Fibroblast of villous mesenchyme (primary cell): ENCODE results near the gene ZMYM4. TPM values are rescaled to one million over a fixed set of nuclear protein-coding genes. Genes with fewer than 3 reads are reported as not detected.

Experiments
- DNase-seq: peaks from one replicate; pipeline ENCODE4 v3.0.0-alpha.2; 2010; ENCODE audit warnings: low read depth
- H3K4me3 ChIP-seq: 2 replicates; pipeline ENCODE4 v1.5.1; 2011; ENCODE audit warnings: low read depth, mild to moderate bottlenecking, low read length
- CTCF ChIP-seq: IDR thresholded peaks from 2 replicates; pipeline ENCODE4 v1.5.1; 2012; ENCODE audit warnings: low read depth, mild to moderate bottlenecking, low read length; ENCODE audit not compliant: insufficient read depth
- total RNA-seq: library from RNA; depleted of rRNA; stranded (reverse); fragments of >200 nt; gene quantifications from 2 replicates; pipeline ENCODE4 v1.2.3, GENCODE V29; 2012

Gene ZMYM4
- total RNA-seq, 1 donor: 59.6 TPM

GRCh38 chr1:35443768-35444518 lies 175.4 kb downstream of the ZMYM4 start:
- H3K4me3 ChIP-seq: no peak overlapping the region
- DNase-seq: no peak
- peak; percentile 29 for TF ChIP-seq CTCF

GRCh38 chr1:35444519-35444774 lies 175.9 kb downstream of the ZMYM4 start:
- no peak overlapping the region for H3K4me3 ChIP-seq
- TF ChIP-seq CTCF: no peak
- no peak for DNase-seq

- no peak overlapping the region for H3K4me3 ChIP-seq
- peak; percentile 54 for DNase-seq
- TF ChIP-seq CTCF: no peak
These were observed 178.8 kb downstream of the ZMYM4 start for GRCh38 chr1:35447278-35447677.

GRCh38 chr1:35448344-35448801 lies 179.9 kb downstream of the ZMYM4 start:
- TF ChIP-seq CTCF: no peak
- DNase-seq: peak; percentile 99
- H3K4me3 ChIP-seq: no peak overlapping the region

- peak; percentile 97 for DNase-seq
- no peak for TF ChIP-seq CTCF
- no peak overlapping the region for H3K4me3 ChIP-seq
These were observed 181.0 kb downstream of the ZMYM4 start for GRCh38 chr1:35449334-35450008.

- H3K4me3 ChIP-seq: no peak overlapping the region
- DNase-seq: peak; percentile 87
- TF ChIP-seq CTCF: peak; percentile 91
These were observed 182.6 kb downstream of the ZMYM4 start for GRCh38 chr1:35451125-35451528.
